Activated gamma-delta T cell treated with Interleukin-2 at 50 U/mL for 16 hours (primary cell): Measurements from ENCODE around the gene IKBKG.
"Not testable (repeated sequence)": the region's sequence is repeated elsewhere in the genome, so short reads cannot be mapped to it uniquely, and the experiment has no call there.

Source experiments
- DNase-seq: peaks from one replicate; pipeline ENCODE4 v3.0.0-alpha.2; 2020

The IKBKG gene, protein sequence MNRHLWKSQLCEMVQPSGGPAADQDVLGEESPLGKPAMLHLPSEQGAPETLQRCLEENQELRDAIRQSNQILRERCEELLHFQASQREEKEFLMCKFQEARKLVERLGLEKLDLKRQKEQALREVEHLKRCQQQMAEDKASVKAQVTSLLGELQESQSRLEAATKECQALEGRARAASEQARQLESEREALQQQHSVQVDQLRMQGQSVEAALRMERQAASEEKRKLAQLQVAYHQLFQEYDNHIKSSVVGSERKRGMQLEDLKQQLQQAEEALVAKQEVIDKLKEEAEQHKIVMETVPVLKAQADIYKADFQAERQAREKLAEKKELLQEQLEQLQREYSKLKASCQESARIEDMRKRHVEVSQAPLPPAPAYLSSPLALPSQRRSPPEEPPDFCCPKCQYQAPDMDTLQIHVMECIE

DNA sequence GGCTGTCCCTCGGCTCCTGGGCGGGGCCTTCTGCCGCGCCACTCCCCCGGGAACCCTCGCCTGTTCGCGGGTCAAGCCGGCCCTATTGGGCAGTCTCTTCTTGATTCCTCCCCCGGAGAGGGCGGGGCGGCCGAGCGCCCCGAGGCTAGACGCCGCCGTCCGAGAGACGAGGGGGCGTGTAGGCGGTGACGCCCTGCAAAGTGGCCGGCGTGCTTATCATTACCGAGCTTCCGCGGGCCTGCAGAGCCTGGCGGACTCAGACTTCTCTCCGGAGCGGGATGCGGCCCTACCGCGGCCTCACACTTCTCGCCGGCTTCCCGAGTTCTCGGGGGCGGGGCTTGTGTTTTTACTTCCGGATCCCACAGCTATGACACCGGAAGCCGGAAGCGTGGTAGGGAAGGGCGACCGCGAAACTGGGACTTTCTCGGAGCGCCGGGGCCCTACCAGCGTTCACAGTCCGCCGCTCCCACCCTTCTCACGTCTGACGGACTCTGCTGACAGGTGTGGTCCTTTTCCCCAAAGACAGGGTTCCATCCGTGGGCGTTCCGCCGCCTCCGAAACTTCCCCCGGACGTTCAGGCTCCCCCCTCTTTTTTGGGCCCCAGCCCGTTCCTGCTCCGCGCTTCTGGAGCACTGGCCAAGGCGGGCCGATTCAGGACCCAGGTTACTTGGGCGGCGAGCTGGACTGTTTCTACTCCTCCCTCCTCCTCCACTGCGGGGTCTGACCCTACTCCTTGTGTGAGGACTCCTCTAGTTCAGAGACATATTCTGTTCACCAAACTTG lies at the start of gene IKBKG:
Gene IKBKG (plus strand): TSS at position 376 of the 783 bp plus-strand sequence. CDS start 4,383 bp downstream, outside the sequence.
- peak; percentile 83 for DNase-seq

DNA sequence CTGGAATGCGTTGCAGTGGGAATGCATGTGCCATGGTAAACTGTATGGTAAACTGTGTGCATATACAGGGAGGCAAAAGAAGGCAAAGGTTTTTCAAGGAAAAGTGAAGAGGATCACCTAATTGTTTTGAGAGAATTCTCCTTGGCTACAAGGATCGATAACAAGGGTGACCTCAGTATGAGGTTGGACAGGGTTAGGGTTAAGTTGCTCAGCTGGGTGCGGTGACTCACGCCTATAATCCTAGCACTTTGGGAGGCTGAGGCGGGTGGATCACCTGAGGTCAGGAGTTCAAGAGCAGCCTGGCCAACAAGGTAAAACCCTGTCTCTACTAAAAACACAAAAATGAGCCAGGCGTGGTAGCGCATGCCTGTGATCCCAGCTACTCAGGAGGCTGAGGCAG lies 46.0 kb upstream of the IKBKG start:
- DNase-seq = not testable (repeated sequence)

DNA sequence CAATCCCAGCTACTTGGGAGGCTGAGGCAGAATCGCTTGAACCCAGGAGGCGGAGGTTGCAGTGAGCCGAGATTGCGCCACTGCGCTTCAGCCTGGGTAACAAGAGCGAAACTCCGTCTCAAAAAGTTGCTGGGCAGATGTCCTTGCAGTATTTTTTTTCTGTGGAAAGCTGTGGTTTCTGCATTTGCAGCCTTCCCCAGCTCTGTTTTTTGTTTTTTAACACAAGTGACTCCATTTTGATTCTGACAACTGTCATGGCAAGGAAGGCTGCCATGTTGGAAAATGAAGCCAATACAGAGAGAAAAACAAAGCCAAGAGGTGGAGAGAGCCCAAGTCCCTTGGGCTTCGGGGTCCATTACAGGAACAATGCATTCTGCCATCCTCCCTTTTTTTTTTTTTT lies 45.3 kb upstream of the IKBKG start:
- DNase-seq = no peak

DNA sequence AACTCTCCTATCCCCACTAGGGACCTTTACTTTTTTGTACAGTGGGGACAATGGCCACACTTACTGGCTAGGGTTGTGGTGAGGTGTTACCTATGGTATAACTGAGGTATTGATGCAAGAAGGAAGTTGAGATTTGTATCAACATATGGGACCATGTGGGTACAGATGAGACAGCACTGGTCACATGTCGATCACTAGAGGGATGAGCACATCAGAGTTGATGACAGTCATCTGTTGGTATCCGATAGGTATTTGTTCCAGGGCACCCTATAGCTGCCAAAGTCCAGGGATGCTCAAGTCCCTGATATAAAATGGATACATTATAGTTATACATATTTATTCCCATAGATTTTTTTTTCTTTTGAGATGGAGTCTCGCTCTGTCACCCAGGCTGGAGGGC lies 44.4 kb upstream of the IKBKG start:
- DNase-seq = no peak

DNA sequence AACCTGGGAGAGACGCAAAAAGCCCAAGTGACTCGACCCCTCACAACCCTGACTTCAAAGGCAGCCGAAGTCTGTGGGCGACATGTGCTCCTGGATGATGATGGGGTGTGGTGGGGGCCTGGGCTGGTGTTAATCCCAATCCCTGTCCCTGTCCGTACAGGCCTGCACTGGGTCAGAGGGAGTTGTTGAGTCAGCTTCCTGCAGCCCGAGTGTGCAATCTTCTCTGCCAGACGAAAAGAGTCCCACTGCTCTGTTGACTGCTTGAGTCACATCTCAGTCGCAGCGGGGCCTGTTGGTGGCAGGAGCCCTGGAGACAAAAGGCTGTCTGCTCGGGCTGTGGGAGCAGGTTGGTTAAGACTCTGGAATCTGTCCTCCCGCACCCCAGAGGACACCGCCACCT lies 41.7 kb upstream of the IKBKG start:
- no peak for DNase-seq

DNA sequence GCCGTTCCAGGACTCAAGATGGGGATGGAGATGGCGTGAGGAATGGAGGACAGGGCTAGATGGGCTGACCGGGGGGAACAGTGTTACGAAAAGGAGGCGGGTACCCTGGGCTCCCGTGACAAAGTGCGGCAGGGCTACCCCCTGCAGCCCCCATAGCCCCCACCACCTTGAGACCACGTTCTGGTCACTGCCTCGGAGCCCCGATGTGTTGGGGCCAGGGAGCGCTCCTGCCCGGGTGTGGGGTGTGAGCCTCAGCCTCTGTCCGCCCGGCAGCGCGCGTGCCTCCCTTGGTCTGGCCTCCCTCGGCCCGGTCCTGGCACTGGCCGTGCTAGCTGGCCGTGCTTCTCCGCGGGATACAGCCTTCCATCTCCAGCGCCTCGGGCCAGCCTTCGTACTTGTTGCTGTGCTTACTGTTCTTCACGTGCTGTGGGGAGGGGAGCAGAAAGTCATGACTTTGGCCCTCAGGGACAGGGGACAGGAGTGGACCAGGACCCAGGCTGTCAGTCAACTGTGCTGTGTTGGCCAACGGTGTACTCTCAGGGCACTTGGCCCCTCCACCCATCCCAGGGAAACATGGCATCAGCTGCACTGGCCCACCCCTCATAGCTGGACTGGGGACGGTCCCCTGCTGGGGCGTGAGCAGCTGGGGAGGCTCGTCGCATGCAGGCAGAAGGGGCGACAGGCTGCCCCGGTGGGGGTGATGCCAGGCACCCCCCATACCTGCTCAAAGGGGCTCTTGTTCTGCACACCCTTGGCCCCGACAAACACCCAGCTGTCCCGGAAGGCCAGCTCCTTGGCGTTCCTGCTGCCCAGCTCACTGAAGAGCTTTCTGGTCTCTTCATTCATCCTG lies 40.7 kb upstream of the IKBKG start:
- DNase-seq = no peak

DNA sequence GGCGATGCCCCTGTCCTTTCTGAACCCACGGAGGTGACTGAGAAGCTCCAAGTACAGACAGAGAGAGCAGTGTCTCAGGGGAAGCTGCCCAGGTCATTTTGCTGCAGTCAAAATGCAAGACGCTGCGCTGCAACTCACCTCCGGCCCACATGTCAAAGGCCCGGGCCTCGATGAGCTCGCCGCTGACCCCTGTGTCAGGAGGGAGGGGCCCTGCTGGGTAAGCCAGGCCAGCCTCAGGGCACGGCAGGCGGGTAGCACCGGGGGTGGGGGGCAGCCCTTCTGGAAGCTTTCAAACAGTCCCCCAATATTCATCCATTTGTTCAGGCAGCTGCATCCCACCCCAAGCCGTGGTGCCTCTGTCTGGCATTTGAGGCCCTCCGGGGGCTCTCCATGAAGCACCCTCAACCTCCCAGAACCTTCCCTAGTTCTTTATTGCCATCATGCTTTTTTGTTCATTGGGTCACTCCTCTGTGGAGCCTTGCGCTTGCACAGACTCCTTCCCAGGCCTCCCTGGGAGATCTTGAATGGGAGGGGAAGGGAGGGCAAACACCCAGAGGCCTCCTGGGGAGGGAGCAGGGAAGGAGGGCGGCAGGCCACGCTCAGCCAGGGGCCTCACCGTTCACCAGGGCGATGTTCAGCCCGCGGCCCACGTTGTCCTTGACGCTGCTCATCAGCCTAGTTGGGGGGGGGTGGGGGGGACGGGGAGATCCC lies 39.6 kb upstream of the IKBKG start:
- DNase-seq = no peak

DNA sequence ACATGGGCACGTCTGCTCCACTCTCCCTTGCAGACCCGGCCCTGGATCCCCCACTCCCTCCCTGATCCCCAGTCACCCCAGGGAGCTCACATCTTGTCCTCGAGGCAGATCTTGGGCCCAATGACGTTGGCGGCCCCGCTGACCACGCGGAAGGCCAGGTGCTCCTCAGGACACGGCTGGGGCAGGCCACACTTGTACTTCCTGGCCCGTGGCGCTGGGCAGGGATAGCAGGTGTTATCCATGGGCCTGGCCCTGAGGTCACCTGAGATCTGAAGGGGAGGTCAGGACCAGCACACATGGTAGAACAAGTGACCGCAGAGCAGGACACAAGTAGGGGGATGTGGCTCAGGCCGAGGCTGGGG lies 39.1 kb upstream of the IKBKG start:
- DNase-seq = no peak

DNA sequence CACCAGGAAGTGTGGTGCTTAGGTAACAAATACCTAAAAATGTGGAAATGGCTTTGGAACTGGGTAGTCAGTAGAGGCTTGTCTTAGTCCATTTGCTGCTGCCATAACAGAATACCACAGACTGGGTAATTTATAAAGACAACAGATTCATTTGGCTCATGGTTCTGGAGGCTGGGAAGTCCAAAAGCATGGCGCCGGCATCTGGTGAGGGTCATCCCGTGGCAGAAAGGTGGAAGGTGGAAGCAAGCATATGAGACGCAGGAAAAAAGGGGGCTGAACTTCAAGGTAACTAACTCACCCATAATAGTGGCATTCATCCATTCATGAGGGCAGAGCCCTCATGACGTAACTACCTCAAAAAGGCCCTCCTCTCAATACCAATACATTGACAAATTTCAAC lies 38.0 kb upstream of the IKBKG start:
- no peak for DNase-seq

DNA sequence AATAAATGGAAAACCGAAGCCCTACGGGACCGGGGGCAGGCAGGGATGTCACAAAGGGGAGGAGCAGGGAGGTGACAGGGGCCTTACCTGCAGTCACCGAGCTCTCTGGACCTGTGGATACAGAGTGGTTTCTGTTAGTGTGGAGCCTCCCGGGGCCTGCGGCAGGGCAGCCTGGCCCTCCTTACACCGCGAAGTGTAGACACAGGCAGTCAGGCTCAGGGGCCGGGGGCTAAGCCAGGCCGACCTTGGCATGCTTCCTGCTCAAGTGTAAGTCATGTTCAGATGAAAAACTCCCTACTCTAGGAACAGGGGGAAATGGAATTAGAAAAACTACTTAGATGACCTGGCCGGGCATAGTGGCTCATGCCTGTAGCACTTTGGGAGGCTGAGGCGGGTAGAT lies 35.7 kb upstream of the IKBKG start:
- no peak for DNase-seq

DNA sequence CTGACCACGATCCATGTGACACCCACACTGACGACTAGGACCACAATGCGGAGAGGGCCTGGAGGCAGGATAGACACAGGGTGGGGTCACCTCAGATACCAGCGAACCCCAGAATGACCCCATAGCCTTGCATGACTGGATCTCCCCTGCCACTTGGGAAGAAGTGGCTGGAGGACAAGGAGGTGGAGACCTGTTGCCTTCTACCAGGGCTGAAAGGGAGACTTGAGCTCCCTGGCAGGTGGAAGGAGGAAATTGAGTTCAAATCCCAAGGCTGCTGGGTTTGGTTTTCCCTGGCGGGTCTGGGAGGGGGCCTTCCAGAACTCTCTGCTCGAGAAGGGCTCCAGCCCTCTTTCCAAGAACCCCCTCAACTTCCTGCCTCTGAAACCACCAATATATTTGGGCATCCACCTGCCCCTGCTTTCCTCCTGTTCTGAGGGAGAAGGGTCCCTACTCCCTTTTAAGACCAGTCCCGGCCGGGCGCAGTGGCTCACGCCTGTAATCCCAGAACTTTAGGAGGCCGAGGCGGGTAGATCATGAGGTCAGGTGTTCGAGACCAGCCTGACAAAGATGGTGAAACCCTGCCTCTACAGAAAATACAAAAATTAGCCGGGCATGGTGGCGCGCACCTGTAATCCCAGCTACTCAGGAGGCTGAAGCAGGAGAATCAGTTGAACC lies 34.4 kb upstream of the IKBKG start:
- no peak for DNase-seq

DNA sequence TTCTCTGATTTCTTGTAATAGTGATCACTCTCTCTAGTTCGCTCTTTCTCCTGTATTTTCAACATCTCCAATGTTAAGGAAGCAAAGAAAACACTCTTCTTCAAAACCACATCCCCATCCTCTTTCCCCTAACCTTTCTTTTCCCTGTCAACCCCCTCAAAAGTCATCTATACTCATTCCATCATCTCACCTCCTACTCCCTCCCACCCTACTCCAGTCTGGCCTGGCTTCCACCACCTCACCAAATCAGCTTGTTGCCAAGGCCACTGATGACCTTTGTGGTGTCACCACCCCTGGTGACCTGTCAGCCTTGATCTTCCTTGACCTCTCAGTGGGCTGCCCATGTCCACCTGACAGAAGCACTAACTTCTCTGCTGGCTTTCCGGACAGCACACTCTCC lies 33.7 kb upstream of the IKBKG start:
- DNase-seq = no peak

DNA sequence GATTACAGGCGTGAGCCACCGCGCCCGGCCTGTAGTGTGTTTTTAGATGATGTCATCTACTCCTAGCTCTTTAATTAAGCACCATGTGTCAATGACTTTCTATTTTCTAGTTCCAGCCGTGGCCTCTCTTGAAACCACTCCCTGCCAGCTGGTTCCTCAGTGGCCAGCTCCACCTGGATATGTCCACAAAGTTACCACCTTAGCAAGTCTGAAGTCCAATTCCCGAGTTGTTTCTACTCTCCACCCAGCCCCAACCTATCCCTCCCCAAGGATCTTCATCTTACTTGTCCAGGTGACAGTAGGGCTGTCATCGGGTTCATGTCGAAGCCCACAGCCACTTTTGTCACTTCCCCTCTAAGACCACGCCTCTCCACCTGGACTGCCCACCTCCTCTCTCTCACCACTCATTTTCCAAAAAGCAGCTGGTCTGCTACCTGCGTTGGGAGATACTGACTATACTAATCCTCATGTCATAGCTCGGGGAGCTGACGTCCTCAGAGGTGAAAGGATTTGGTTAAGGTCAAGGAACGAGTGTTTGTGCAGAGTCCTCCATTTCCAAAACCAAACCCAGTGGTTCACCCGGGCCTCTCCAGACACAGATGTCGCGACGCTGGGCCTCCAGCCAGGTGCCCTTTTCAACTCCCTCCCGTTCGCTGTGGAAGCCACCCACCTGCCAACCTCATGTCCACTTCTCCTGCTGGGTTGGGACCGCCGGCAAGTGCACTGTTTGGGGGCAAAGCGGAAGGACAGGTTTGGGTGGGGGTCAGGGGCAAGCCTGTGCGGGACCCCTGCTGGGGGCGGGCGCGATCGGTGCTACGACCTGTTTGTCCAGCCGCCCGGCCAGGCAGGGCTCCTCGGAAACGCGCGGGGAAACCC lies 32.1 kb upstream of the IKBKG start:
- no peak for DNase-seq

DNA sequence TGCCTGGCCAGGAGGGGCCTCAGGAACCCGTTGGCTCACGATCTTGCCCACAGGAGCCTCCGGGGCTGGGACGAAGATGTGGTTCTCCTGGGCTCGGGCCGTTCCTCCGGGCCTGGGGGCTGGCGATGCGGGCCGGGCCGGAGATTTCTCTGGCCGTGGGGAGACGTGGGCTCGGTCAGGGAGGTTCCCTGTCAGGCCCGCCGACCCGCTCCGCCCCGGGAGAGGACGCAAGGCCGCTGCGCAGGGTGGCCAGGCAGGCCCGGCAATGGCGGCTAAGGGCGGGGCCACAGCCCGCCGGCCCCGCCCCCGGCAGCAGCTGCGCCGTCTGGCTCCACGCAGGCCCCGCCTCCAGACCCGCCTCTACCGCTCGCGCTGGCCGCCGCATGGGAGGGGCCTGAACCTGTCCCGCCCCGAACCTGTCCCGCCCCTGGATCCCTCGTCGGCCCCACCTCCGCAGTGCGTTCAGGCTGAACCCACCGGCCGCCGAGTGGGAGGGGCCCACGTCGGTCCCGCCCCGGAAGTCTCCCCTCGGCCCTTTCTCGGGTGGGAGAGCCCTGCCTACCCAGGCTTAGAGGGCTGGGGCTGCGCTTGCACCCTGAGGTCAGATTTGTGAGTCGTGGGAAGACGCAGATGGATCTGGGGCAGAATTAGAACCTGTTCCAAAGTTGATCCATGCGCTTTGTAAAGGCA lies 31.3 kb upstream of the IKBKG start, which contains the start of gene FAM3A:
Gene FAM3A (minus strand): TSS at position 267 of the 690 bp plus-strand sequence. CDS start 460 bp downstream, outside the sequence.
- peak; percentile 91 for DNase-seq

DNA sequence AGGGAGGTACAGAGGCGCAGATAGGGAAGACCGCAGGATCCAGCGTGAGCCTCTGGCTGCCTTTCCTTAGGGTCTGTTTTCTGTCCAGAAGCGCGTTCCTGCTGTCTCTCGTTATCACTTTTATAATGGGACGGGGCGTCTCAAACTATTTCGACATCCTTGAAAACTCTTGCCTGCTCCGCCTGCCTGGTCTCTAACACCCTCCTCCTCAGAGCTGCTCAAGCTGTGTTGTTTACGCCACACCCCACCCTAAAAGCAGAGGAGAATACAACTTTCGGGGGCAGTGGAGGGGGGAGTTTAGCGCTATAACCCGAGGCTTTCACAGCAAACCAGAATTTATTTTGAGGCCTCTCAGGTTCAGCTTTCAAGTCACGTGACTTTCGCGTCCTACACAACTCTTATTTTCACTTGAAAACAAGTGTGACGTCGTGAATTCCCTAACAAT lies 30.7 kb upstream of the IKBKG start:
- no peak for DNase-seq

DNA sequence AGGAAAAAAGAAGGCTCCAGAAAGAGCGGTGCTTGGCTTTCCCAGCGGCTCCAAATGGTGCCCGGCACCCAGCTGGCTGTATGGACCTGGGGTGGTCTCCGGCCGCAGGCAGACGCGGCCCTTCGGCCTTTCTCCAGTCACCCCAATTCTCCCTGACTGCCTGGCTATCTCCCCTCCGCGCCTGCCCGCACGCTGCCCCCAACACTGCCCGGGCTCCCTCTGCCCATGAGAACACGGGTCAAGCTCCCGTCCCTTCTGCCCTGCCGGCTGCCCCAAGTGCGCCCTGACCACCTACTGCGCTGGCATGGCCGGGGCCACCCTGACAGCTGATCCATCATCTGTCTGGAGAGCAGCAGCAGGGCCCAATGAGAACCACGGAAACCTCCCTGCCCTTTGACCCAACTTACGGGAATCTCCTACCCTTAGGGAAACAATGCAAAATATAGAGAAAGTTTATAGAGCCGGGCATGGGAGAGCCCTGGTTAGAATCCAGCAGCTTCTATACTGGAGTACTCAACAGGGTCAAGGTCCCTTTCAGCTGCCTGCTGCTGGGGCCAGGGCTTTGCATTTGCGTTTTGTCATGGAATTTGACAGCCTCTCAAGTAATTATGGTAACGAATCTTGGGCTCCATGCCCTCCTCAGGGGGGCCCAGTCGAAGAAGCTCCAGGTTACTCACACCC lies 30.2 kb upstream of the IKBKG start:
- no peak for DNase-seq

DNA sequence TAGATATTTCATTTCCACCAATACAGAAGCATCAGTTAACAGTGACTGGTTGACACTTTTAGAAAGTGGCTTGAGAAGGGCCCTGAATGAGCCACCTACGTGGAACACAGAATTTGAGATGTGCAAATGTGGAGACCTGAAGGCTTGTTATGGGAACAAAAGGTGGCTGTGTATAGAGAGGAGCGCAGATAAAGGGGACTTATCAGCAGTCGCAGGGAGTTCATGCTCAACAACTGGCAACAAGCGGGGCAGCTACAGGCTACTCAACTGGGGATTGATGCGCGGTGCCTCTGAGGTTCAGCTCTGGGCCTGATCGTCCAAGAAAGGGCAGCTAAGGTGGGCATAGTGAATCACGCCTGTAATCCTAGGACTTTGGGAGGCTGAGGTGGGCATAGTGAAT lies 28.0 kb upstream of the IKBKG start:
- DNase-seq = no peak

DNA sequence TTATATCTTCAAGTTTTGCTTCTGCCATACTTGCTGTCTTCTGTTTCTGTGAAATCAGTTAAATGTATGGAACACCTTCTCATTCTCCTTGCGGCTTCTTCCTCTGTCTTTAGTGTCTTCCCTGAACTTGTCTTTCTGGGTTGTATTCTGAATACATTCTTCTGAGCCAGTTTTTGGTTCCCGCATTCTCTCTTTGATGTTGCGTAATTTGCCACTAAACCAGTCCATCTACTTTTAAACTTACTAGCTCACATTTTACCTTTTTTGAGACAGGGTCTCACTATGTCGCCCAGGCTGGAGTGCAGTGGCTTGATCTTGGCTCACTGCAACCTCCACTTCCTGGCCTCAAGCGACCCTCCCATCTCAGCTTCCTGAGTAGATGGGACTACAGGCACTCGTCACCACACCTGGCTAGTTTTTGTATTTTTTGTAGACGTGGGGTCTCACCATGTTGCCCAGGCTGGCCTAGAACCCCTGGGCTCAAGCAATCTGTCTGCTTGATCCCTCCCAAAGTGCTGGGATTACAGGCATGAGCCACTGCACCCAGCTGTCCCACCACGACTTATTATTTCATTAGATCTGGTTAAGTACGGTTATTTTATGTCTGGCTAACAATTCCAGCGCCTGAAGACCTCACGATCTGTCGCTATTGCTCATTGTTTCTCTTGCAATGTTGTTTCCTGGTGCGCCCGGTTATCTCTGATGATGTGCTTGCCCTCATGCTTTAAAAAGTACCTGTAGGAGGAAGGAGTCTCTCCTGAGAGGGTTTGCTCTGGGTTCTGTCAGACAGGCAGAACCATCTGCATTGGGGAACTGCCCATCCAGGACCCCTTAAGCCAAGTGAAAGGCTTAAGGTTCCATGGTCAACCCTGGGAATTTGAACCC lies 21.6 kb upstream of the IKBKG start:
- no peak for DNase-seq
